Epithelial cell of proximal tubule (primary cell): ENCODE measurements around the gene HMOX2. TPM values are rescaled to one million over a fixed set of nuclear protein-coding genes. Genes with fewer than 3 reads are reported as not detected.

Experiments
- DNase-seq: peaks from one replicate; pipeline ENCODE4 v3.0.0-alpha.2; 2011; ENCODE audit warnings: low read depth
- H3K4me3 ChIP-seq: 2 replicates; pipeline ENCODE4 v1.5.1; 2011; ENCODE audit warnings: low read depth, mild to moderate bottlenecking, low read length
- total RNA-seq: library from RNA; depleted of rRNA; stranded (reverse); fragments of >200 nt; gene quantifications from 2 replicates; pipeline ENCODE4 v1.2.3, GENCODE V29; 2015
- TF ChIP-seq, protein P1 (sequence below): conservative IDR thresholded peaks from 2 replicates; pipeline ENCODE4 v1.5.1; 2012; ENCODE audit warnings: low read depth, mild to moderate bottlenecking, low read length

HMOX2 gene
- total RNA-seq, 1 donor from 2014 or later, result 75.9 TPM

DNA sequence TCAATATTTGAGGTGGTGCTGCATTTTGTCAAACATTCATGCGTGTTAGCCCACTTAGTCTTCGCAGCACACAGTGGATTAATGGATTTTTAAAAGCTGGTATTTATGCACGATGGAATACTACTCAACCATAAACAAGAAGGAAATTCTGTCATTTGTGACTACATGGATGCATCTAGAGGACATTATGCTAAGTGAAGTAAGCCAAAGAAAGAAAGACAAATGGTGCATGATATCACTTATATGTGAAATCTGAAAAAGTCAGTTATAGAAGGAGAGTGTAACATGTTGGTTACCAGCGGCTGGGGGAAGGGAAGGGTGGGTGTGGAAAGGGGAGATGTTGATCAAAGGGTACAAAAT, 23.0 kb downstream of the HMOX2 start:
- TF ChIP-seq, protein P1, sequence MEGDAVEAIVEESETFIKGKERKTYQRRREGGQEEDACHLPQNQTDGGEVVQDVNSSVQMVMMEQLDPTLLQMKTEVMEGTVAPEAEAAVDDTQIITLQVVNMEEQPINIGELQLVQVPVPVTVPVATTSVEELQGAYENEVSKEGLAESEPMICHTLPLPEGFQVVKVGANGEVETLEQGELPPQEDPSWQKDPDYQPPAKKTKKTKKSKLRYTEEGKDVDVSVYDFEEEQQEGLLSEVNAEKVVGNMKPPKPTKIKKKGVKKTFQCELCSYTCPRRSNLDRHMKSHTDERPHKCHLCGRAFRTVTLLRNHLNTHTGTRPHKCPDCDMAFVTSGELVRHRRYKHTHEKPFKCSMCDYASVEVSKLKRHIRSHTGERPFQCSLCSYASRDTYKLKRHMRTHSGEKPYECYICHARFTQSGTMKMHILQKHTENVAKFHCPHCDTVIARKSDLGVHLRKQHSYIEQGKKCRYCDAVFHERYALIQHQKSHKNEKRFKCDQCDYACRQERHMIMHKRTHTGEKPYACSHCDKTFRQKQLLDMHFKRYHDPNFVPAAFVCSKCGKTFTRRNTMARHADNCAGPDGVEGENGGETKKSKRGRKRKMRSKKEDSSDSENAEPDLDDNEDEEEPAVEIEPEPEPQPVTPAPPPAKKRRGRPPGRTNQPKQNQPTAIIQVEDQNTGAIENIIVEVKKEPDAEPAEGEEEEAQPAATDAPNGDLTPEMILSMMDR, result no peak
- no peak for DNase-seq

DNA sequence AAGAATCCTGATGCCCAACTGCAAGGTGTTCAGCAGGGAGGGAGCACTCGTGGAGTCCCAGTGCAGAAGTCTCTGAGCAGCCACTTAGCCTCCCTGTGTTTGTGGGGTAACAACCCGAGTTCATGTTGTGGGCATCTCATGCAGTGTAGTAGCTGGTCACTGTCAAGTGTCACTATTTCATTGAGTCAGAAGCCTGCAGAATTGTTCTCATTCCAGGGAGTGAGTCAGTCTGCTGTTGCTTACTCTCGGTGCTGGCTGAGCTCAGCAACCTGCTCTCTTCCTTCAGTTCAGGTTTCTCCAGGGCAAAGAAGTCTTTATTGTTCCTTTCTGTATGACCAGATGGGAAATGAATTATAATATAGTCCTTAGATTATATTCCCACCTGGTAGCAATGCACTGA, 24.1 kb downstream of the HMOX2 start:
- TF ChIP-seq, protein P1, result no peak
- no peak overlapping the region for H3K4me3 ChIP-seq
- peak; percentile 74 for DNase-seq

More for the DNA sequence above, 23.0 kb downstream of the HMOX2 start:
- no peak overlapping the region for H3K4me3 ChIP-seq

DNA sequence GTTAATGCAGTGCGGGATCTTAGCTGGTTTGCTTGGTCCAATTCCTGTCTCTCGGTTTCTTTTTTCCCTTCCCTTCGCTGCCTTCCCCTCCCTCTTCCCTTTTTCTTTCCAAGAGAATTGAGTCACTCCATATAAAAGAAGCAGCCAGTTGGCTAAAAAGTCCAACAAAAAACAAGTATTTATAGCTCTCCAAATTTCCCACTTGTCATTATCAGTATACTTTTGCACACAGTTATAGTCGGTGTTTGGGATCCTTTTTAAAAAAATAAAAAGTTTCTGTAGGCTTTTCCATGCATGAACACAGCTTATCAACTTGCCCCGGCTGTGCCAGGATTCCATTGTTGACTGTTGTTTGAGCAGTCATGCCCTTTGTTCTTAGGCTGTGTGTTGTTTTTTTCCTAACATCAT, 24.9 kb downstream of the HMOX2 start:
- no peak for DNase-seq
- TF ChIP-seq, protein P1, result no peak
- no peak overlapping the region for H3K4me3 ChIP-seq

DNA sequence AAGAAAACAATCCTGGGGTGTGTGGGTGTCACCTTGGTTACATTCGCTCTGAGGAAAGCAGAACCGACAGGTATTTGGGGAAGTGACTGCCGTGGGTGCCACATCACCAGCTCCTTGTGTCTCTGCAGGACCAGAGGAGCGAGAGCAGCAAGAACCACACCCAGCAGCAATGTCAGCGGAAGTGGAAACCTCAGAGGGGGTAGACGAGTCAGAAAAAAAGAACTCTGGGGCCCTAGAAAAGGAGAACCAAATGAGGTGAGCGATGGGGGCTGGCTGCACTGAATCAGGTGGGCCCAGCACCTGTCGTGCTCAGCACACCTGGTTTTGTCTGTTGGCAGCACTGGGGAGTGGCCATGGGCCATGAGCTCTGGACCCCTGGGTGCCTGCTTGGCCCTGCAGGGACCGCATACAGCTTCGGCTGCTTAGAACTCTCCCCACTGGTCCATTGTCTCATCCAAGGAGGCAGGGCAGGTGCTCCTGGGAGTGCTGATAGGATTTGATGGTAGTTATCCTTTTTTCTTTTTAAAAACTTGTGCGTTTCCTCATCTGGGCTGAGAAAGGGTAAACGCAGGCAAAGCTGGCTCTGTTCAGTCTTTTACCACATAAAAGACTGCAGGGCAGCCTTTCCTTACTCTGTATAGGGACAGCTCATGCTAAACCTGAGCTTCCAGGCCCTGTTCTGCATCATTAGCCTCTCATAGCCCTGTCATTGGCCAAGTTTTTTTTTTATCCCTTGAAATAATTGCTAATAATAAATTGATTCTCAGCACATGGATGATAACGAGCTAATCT, 29.4 kb downstream of the HMOX2 start:
- TF ChIP-seq, protein P1, result no peak
- DNase-seq, result no peak
- no peak overlapping the region for H3K4me3 ChIP-seq

DNA sequence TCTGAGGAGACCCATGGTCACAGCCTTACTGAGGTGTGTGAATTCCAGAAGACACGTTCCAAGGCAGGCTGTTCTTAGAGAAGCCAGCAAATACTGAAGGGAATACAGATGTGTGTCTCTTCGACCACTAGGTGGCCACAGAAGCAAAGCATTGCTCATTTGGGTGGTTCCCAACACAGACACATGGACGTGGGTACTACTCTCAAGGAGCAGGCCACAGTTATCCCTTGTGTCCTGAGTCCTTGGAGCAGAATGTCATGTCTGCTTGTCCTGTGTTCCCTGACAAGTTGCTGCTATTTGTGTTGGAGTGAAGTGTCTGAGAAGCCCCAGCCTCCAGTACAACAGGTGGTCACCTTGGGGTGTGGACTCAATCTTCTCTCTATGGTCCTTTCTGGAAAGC, 30.3 kb downstream of the HMOX2 start:
- TF ChIP-seq, protein P1, result peak; percentile 90
- no peak for DNase-seq
- no peak overlapping the region for H3K4me3 ChIP-seq

DNA sequence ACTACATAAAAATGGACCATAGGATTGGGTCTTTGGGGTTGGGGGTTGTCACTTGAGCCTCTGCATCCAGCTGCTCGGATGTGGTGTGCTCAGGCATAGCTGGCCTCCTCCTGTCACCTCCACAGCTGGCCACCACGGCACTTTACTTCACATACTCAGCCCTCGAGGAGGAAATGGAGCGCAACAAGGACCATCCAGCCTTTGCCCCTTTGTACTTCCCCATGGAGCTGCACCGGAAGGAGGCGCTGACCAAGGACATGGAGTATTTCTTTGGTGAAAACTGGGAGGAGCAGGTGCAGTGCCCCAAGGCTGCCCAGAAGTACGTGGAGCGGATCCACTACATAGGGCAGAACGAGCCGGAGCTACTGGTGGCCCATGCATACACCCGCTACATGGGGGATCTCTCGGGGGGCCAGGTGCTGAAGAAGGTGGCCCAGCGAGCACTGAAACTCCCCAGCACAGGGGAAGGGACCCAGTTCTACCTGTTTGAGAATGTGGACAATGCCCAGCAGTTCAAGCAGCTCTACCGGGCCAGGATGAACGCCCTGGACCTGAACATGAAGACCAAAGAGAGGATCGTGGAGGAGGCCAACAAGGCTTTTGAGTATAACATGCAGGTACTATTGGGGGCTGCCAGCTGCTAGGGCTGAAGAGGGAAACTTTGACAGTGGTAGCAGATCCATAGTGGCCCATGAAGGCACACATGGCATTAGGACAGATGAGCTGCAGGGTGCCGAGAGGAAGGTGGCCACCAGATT, 31.6 kb downstream of the HMOX2 start:
- DNase-seq, result no peak
- TF ChIP-seq, protein P1, result no peak
- H3K4me3 ChIP-seq, result no peak overlapping the region
